ENCODE measurements around the gene HES3.

- TF ChIP-seq CTCF (IDR thresholded peaks at IDR 0.05 in 4 of 5, conservative IDR thresholded peaks at IDR 0.05 in 1 of 5) (no peak), POLR2A (IDR thresholded peaks at IDR 0.05) (no peak)
Observed at GRCh38 chr1:6253380-6253779, 9.4 kb downstream of the HES3 start.
